ENCODE results near the gene TRPV6. TPM values are rescaled to one million over a fixed set of nuclear protein-coding genes. Genes with fewer than 3 reads are reported as not detected.
A peak's percentile ranks its signal among the peaks of the same experiment; 100 is the strongest.

The TRPV6 gene
- total RNA-seq, result 1 to 10 TPM in 2 of 6 experiments, under 1 TPM in 4; 0.06 to 1.5 (median 0.75) TPM
- long read RNA-seq, result 0 reads

DNA sequence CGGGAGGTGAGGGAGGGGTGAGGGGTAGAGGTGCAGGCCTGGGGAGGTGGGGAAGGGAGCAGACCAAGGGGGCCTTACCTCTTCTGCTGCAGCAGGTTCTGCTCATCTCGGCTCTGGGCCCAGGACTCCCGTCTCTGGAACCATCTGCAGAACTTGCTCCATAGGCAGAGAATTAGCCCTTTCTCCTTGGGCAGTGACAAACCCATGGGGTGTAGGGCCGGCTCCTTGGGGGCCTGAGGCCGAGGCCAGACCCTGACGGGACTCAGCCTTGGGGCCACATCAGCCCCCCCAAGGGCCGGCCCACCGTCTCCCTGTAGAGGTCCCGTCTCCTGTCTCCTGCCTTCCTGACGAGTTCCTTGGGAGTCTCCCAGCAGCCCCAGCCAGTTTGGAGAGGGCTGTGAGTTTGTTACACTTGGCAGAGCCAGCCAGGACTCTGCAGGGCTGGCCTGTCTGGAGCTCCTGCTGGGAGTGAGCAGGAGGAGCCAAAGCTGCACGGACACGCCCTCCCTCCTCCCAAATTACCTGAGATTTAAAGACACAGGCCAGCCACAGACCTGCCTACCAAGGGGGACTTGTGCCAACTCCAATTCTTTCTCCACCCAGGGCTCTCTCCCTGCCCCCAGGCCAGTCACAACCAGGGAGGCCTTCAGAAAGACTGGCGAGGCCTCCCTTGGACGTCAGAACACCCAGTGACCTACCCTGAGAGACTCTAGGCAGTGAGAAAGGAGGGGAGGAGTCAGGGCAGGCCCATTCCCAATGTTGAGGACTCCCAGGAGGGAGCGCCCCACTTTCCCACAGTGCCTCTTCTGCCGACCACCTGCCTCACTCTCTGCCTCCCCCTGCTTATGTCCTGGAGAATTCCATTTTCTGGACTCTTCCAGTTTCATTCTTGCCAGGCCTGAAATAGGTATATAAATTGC lies at the start of gene TRPV6:
Gene TRPV6 (minus strand): TSS at position 435 of the 920 bp plus-strand sequence.
- no peak within 1 kb of the TSS for H3K4me3 ChIP-seq
- 38% methylated on average over 2 of the region's 16 CpGs for WGBS (ENCODE audit: insufficient coverage, low coverage, low lambda C conversion rate, missing lambda C conversion rate)
- H3K9me3 ChIP-seq, result no peaks in the 10 kb centered on the region
- H3K27me3 ChIP-seq, result no peaks in the 10 kb centered on the region
- TF ChIP-seq, protein P1, sequence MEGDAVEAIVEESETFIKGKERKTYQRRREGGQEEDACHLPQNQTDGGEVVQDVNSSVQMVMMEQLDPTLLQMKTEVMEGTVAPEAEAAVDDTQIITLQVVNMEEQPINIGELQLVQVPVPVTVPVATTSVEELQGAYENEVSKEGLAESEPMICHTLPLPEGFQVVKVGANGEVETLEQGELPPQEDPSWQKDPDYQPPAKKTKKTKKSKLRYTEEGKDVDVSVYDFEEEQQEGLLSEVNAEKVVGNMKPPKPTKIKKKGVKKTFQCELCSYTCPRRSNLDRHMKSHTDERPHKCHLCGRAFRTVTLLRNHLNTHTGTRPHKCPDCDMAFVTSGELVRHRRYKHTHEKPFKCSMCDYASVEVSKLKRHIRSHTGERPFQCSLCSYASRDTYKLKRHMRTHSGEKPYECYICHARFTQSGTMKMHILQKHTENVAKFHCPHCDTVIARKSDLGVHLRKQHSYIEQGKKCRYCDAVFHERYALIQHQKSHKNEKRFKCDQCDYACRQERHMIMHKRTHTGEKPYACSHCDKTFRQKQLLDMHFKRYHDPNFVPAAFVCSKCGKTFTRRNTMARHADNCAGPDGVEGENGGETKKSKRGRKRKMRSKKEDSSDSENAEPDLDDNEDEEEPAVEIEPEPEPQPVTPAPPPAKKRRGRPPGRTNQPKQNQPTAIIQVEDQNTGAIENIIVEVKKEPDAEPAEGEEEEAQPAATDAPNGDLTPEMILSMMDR (IDR thresholded peaks at IDR 0.05), result no peak
- TF ChIP-seq POLR2A (IDR thresholded peaks at IDR 0.05), result no peak
- ATAC-seq (peak; percentile 52 to 65 (median 54)), DNase-seq (peak in 2 of 3 donors; percentile 48 to 53)
- no peak within 1 kb of the TSS for H3K27ac ChIP-seq
- intact Hi-C loops (cut with DNase I), result no loop called here
- no peaks in the 10 kb centered on the region for H3K4me1 ChIP-seq
- no peaks in the 10 kb centered on the region for H3K36me3 ChIP-seq

DNA sequence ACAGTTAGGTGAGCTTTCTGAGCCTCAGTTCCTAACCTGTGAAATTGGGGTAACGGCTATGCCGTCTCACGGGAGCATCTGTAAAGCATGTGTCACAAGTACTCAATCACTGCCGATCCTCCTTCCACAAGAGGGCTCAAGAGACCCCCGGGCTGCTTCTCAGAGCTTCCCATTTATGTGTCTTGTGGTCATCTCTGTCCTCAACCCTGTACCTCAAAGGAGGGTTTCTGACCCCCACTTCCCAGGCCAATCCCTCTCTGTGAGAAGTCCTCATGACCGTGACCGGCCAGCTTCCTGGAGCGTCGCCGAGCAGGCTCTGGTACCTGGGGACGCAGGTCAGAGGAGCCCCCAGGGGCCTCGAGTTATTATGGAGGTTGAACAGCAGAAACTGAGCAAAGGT lies 48.5 kb upstream of the TRPV6 start:
- Histone ChIP-seq H3K27ac (no peak overlapping the region), H3K36me3 (no peaks in the 10 kb centered on the region), H3K27me3 (no peaks in the 10 kb centered on the region), H3K4me1 (no peaks in the 10 kb centered on the region), H3K4me3 (no peak overlapping the region), H3K9me3 (no peaks in the 10 kb centered on the region)
- DNase-seq, result no peak
- no peak for TF ChIP-seq POLR2A (IDR thresholded peaks at IDR 0.05)
- TF ChIP-seq, protein P1 (IDR thresholded peaks at IDR 0.05), result no peak
- no peak for ATAC-seq
- intact Hi-C loops (cut with DNase I), result no loop called here
- 50% methylated on average over 1 of the region's 12 CpGs for WGBS (ENCODE audit: insufficient coverage, low coverage, low lambda C conversion rate, missing lambda C conversion rate)

DNA sequence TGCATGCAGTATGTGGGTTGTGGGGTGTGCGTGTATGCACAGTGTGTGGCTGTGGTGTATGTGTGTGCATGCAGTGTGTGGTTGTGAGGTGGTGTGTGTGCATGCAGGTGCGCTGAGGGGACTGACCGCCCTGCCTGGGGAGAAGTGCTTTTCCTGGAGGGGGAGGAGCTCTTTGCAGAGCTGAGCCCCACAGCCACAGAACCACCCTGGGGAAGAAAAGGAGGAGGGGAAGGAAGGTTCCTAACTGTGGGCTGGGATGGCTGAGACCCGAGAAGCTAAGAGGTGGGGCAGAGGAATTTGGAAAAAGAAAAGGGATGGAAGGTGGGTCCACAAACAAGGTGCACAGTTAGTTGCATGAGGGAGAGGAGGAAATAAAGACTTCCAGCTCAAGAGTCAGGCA lies 48.1 kb upstream of the TRPV6 start, which contains the start of gene TRPV5:
Gene TRPV5 (minus strand): TSS at position 123 of the 400 bp plus-strand sequence. CDS start 287 bp downstream, outside the sequence.
- Histone ChIP-seq H3K9me3 (no peaks in the 10 kb centered on the region), H3K27me3 (no peaks in the 10 kb centered on the region), H3K4me1 (no peaks in the 10 kb centered on the region), H3K36me3 (no peaks in the 10 kb centered on the region), H3K27ac (no peak within 1 kb of the TSS), H3K4me3 (no peak within 1 kb of the TSS)
- DNase-seq (no peak), ATAC-seq (no peak)
- WGBS (ENCODE audit: insufficient coverage, low coverage, low lambda C conversion rate, missing lambda C conversion rate), result 47% methylated on average over 2 of the region's 4 CpGs
- intact Hi-C loops (cut with DNase I), result no loop called here
- TF ChIP-seq, protein P1 (IDR thresholded peaks at IDR 0.05), result no peak
- TF ChIP-seq POLR2A (IDR thresholded peaks at IDR 0.05), result no peak

DNA sequence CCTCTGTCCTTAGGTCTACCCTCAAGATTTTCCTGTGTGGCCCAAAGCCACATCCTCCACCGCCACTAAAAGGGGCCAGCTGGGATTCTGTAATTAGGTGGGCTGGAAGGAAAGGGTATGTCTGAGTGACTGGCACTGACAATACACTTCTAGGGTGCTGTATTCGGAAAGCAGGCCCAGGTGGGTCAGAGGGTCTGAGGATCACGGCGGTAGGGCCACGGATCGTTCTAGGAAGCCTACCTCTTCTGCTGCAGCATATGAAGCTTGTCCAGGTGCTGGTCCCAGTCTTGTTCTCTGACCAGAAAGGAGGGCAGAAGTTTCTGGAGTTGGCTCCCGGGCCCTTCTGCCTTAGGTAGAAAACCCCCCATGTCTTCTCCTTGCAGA lies 47.5 kb upstream of the TRPV6 start:
- Histone ChIP-seq H3K36me3 (no peaks in the 10 kb centered on the region), H3K9me3 (no peaks in the 10 kb centered on the region), H3K27ac (no peak overlapping the region), H3K4me3 (no peak overlapping the region), H3K27me3 (no peaks in the 10 kb centered on the region), H3K4me1 (no peaks in the 10 kb centered on the region)
- WGBS (ENCODE audit: insufficient coverage, low coverage, low lambda C conversion rate, missing lambda C conversion rate), result 58% methylated on average over 5 of the region's 7 CpGs
- intact Hi-C loops (cut with DNase I), result no loop called here
- TF ChIP-seq, protein P1 (IDR thresholded peaks at IDR 0.05), result no peak
- TF ChIP-seq POLR2A (IDR thresholded peaks at IDR 0.05), result no peak
- DNase-seq (no peak), ATAC-seq (no peak)
